GM12878 (cell line): ENCODE data around the gene SPOP. TPM values are rescaled to one million over a fixed set of nuclear protein-coding genes. Genes with fewer than 3 reads are reported as not detected.

ENCODE experiments used
- ATAC-seq: fragments of 200-7000 bp; cut with Tn5 transposase; 3 replicates; pipeline ENCODE4 v1.9.1; 2020; ENCODE audit warnings: mild to moderate bottlenecking, moderate library complexity
- BruUV-seq: library from RNA; stranded (reverse); fragments of 400-500 nt; replicated peaks from 2 replicates; lab custom pipeline; 2021; lab: Mats Ljungman, UMichigan
- CTCF ChIA-PET: fragments of 300-600 bp; sonication (Branson Sonifier 250); formaldehyde crosslinking; extraction: SDS; loops from one replicate; lab custom pipeline; 2021; ENCODE audit warnings: inconsistent platforms; lab: Yijun Ruan, JAX
- POLR2A ChIA-PET: fragments of 350-600 bp; formaldehyde crosslinking; extraction: SDS; loops from one replicate; lab custom pipeline; 2021; ENCODE audit warnings: inconsistent platforms; lab: Charles Lee
- RAD21 ChIA-PET: fragments of 300-600 bp; sonication (Branson Sonifier 250); formaldehyde crosslinking; loops from one replicate; lab custom pipeline; 2023; ENCODE audit warnings: antibody characterized with exemption; ENCODE audit not compliant: unreplicated experiment; lab: Charles Lee
- SMC1A ChIA-PET: fragments of 300-600 bp; sonication (Branson Sonifier 250); formaldehyde crosslinking; loops from one replicate; lab custom pipeline; 2023; ENCODE audit not compliant: unreplicated experiment, uncharacterized antibody; lab: Charles Lee
- DNase-seq: peaks from one replicate; pipeline ENCODE4 v3.0.0-alpha.2; 2011; ENCODE audit warnings: low read depth, low spot score
- FAIRE-seq: peaks from 3 replicates; lab custom pipeline; 2011; peaks lifted over from hg19 to GRCh38; lab: Jason Lieb, UNC
- H2AFZ ChIP-seq: 2 replicates; pipeline ENCODE4 v1.6.0; 2011; ENCODE audit warnings: low read depth, low read length, control low read depth; ENCODE audit not compliant: control insufficient read depth
- H3K27ac ChIP-seq: 2 replicates; pipeline ENCODE4 v1.5.1; 2011; ENCODE audit warnings: control low read depth; ENCODE audit not compliant: control insufficient read depth, insufficient read depth
- H3K27me3 ChIP-seq, 2 experiments: replicated peaks in 1 of 2; 2 replicates each; pipeline versions ENCODE4 v1.6.0 to v1.6.1; 2011; ENCODE audit warnings: low read length in 1 of 2; ENCODE audit not compliant: control insufficient read depth in 2 of 2, insufficient read depth in 2 of 2
- H3K36me3 ChIP-seq, 2 experiments: 2 replicates each; pipeline ENCODE4 v1.5.1; 2011; ENCODE audit warnings: low read length in 1 of 2; ENCODE audit not compliant: control insufficient read depth in 2 of 2, insufficient read depth in 2 of 2
- H3K4me1 ChIP-seq: 2 replicates; pipeline ENCODE4 v1.6.1; 2011; ENCODE audit warnings: mild to moderate bottlenecking, low read length, moderate library complexity, mixed read lengths; ENCODE audit not compliant: control insufficient read depth, insufficient read depth
- H3K4me2 ChIP-seq: 2 replicates; pipeline ENCODE4 v1.6.0; 2011; ENCODE audit warnings: control low read depth; ENCODE audit not compliant: control insufficient read depth, insufficient read depth
- H3K4me3 ChIP-seq: fragments of 200-600 bp; sonication (generic); 2 replicates; pipeline ENCODE4 v1.5.1; 2016
- H3K79me2 ChIP-seq: 2 replicates; pipeline ENCODE4 v1.6.0; 2011; ENCODE audit warnings: low read length; ENCODE audit not compliant: control insufficient read depth, insufficient read depth
- H3K9ac ChIP-seq: 2 replicates; pipeline ENCODE4 v1.8.0; 2011; ENCODE audit warnings: low read length, control low read depth, mixed read lengths; ENCODE audit not compliant: control insufficient read depth, insufficient read depth
- H3K9me3 ChIP-seq: replicated peaks from 3 replicates; pipeline ENCODE4 v1.5.1; 2011; ENCODE audit warnings: mild to moderate bottlenecking, low read length; ENCODE audit not compliant: control insufficient read depth, insufficient read depth
- H4K20me1 ChIP-seq: 2 replicates; pipeline ENCODE4 v1.6.0; 2011; ENCODE audit not compliant: control insufficient read depth, insufficient read depth
- ATF7 ChIP-seq: fragments of 450-650 bp; IDR thresholded peaks from 2 replicates; pipeline ENCODE4 v1.6.1; 2016; ENCODE audit warnings: low read depth, mild to moderate bottlenecking
- BCL11A ChIP-seq: IDR thresholded peaks from 2 replicates; pipeline ENCODE4 v1.6.1; 2011; ENCODE audit warnings: low read depth, low read length
- PAX8 ChIP-seq: fragments of 450-650 bp; IDR thresholded peaks from 2 replicates; pipeline ENCODE4 v1.6.1; 2017; ENCODE audit warnings: mild to moderate bottlenecking, moderate library complexity
- POLR2AphosphoS2 ChIP-seq: IDR thresholded peaks from 2 replicates; pipeline ENCODE4 v1.6.1; 2011; ENCODE audit warnings: low read depth, mild to moderate bottlenecking, low read length, improper control_type of control experiment, moderate library complexity
- RAD51 ChIP-seq: fragments of 450-650 bp; IDR thresholded peaks from 2 replicates; pipeline ENCODE4 v1.6.1; 2016; ENCODE audit warnings: moderate library complexity, mild to moderate bottlenecking, inconsistent platforms
- RELA ChIP-seq: fragments of 450-650 bp; IDR thresholded peaks from 2 replicates; pipeline ENCODE4 v1.8.0; 2014; ENCODE audit warnings: borderline replicate concordance; ENCODE audit not compliant: partially characterized antibody
- STAT3 ChIP-seq: IDR thresholded peaks from 2 replicates; pipeline ENCODE4 v1.6.1; 2011; ENCODE audit warnings: low read depth, low read length, improper control_type of control experiment
- ZNF274 ChIP-seq: IDR thresholded peaks from one replicate; pipeline ENCODE4 v1.8.0; 2011; ENCODE audit not compliant: insufficient read length, insufficient read depth
- WGBS: methylation state at CpG from one replicate; pipeline ENCODE4 v1.1.6; 2016; ENCODE audit warnings: low lambda C conversion rate; ENCODE audit not compliant: insufficient replicate concordance, insufficient coverage; ENCODE audit errors: missing lambda C conversion rate; 5-methylcytosine and 5-hydroxymethylcytosine counted together
- in situ Hi-C: fragments of 300-500 bp; cut with MboI; formaldehyde crosslinking; loops from 9 replicates; pipeline ENCODE4 v1.14.3; 2018; ENCODE audit warnings: mixed read lengths
- intact Hi-C: fragments of 100-400 bp; cut with micrococcal nuclease; formaldehyde crosslinking; loops from one replicate; pipeline ENCODE4 v1.14.2; 2022; ENCODE audit not compliant: unreplicated experiment
- polyA plus RNA-seq, 11 experiments: library from polyadenylated mRNA; depleted of rRNA in 4 of 11; unstranded in 6 of 11; stranded (reverse) in 5 of 11; fragments of >200 nt; fragmentation: Nextera tagmentation in 4 of 11; fragmentation: Illumina TruSeq in 1 of 11; extraction: Ambion mirVana in 4 of 11; extraction: Trizol in 1 of 11; gene quantifications; 1 replicate in 1 of 11; 2 replicates in 10 of 11; pipeline versions ENCODE4 v1.2.1 to v1.2.3, GENCODE V29; 2011 to 2016; ENCODE audit warnings: inconsistent platforms in 2 of 11, missing spikeins in 2 of 11, low read depth in 1 of 11
- total RNA-seq, 4 experiments: library from RNA; depleted of rRNA in 3 of 4; stranded (reverse); fragments of >200 nt in 3 of 4; fragmentation: Illumina TruSeq in 1 of 4; extraction: Trizol in 1 of 4; gene quantifications; 2 replicates each; pipeline versions ENCODE4 v1.2.1 to v1.2.3, GENCODE V29; 2013 to 2021

The SPOP gene
- total and polyA plus RNA-seq, 10 of the 15 experiments (the other 5 are each of a cell fraction or from before 2014, with no cell fraction given), result 35.1 to 80.4 (median 44.7) TPM

- SMC1A ChIA-PET, result interaction anchor here (1.3 kb wide), 1 partner anchor 8 kb away, joined by 4 read pairs; no protein-coding TSS in a partner anchor
- H3K9ac ChIP-seq, result no peak overlapping the region
- intact Hi-C loops (no loop called here), in situ Hi-C loops (no loop called here)
- WGBS, result 90% methylated on average over 10 of the region's 10 CpGs
- H3K4me3 ChIP-seq, result no peak overlapping the region
- no peaks in the 10 kb centered on the region for H3K79me2 ChIP-seq
- no TSS peak for BruUV-seq
- H3K36me3 ChIP-seq, result peaks cover 21 to 37% of the 10 kb centered on the region in 2 experiments
- no peaks in the 10 kb centered on the region; the same call in 1 of the 2 replicates for H4K20me1 ChIP-seq
- no peak overlapping the region for H3K4me2 ChIP-seq
- ATAC-seq, result no peak
- DNase-seq, result no peak
- no peaks in the 10 kb centered on the region for H3K27me3 ChIP-seq
- no peaks in the 10 kb centered on the region for H3K9me3 ChIP-seq
- TF ChIP-seq PAX8 (no peak), POLR2AphosphoS2 (no peak), ATF7 (no peak), BCL11A (no peak), STAT3 (no peak), RELA (no peak), RAD51 (no peak), ZNF274 (no peak)
- no peak overlapping the region for H3K27ac ChIP-seq
- H3K4me1 ChIP-seq, result no peaks in the 10 kb centered on the region
- POLR2A ChIA-PET, result no interaction called here
- FAIRE-seq, result no peak
- CTCF ChIA-PET, result interaction anchor here (2.5 kb wide), 1 partner anchor 9 kb away, joined by 8 read pairs; the partner anchor contains the start of gene SLC35B1
- no peak overlapping the region for H2AFZ ChIP-seq
- RAD21 ChIA-PET, result no interaction called here
Observed at GRCh38 chr17:49717371-49717861, 39.5 kb upstream of the SPOP start.
